Naive thymus-derived CD4-positive, alpha-beta T cell (primary cell): Measurements from ENCODE around the gene PHYH. TPM values are rescaled to one million over a fixed set of nuclear protein-coding genes. Genes with fewer than 3 reads are reported as not detected.
A peak's percentile ranks its signal among the peaks of the same experiment; 100 is the strongest.

ENCODE experiments used
- ATAC-seq: fragments of 150-1000 bp; cut with Tn5 transposase; 2 replicates; pipeline ENCODE4 v1.10.0; 2021; ENCODE audit warnings: mild to moderate bottlenecking, moderate library complexity
- CTCF ChIA-PET: fragments of 350-600 bp; sonication (Branson Sonifier 250); formaldehyde crosslinking; loops from one replicate; lab custom pipeline; 2021; ENCODE audit warnings: antibody characterized with exemption; lab: Charles Lee
- POLR2A ChIA-PET: fragments of 350-600 bp; sonication (Branson Sonifier 250); formaldehyde crosslinking; loops from one replicate; lab custom pipeline; 2021; ENCODE audit warnings: antibody characterized with exemption, inconsistent platforms; lab: Charles Lee
- DNase-seq, 9 donors: peaks; one replicate each; pipeline versions ENCODE4 v3.0.0 to v3.0.0-alpha.2; 2020 to 2022; ENCODE audit warnings: mixed read lengths in 1 of 9
- H3K27ac ChIP-seq: one replicate; pipeline ENCODE4 v1.7.0; 2013; ENCODE audit warnings: mild to moderate bottlenecking, low read depth, low read length, moderate library complexity
- H3K27me3 ChIP-seq, 2 donors: one replicate each; pipeline ENCODE4 v1.7.0; 2013; ENCODE audit warnings: low read length in 2 of 2, mild to moderate bottlenecking in 2 of 2, moderate library complexity in 2 of 2; ENCODE audit not compliant: control insufficient read depth in 2 of 2, insufficient read depth in 2 of 2
- H3K36me3 ChIP-seq, 3 experiments: 1 replicate in 2 of 3; 2 replicates in 1 of 3; pipeline ENCODE4 v1.7.0; 2013; ENCODE audit warnings: low read length in 3 of 3, mild to moderate bottlenecking in 3 of 3, moderate library complexity in 1 of 3; ENCODE audit not compliant: insufficient read depth in 3 of 3, control insufficient read depth in 2 of 3
- H3K4me1 ChIP-seq, 2 donors: one replicate each; pipeline ENCODE4 v1.7.0; 2013; ENCODE audit warnings: low read length in 2 of 2, mild to moderate bottlenecking in 2 of 2, moderate library complexity in 1 of 2; ENCODE audit not compliant: control insufficient read depth in 2 of 2, insufficient read depth in 2 of 2
- H3K4me3 ChIP-seq: 2 replicates; pipeline ENCODE4 v1.7.0; 2013; ENCODE audit warnings: mild to moderate bottlenecking, low read length
- H3K9me3 ChIP-seq, 3 experiments: 1 replicate in 2 of 3; 2 replicates in 1 of 3; pipeline ENCODE4 v1.7.0; 2013; ENCODE audit warnings: low read length in 3 of 3; ENCODE audit not compliant: control insufficient read depth in 2 of 3
- H3K27ac Mint-ChIP-seq, 9 donors: one replicate each; pipeline ENCODE4 v1.8.0; 2020 to 2022; ENCODE audit warnings: mixed read lengths in 9 of 9, mild to moderate bottlenecking in 8 of 9, moderate library complexity in 5 of 9, inconsistent platforms in 2 of 9
- H3K27me3 Mint-ChIP-seq, 5 donors: one replicate each; pipeline ENCODE4 v1.8.0; 2021 to 2022; ENCODE audit warnings: mixed read lengths in 5 of 5, mild to moderate bottlenecking in 1 of 5
- H3K36me3 Mint-ChIP-seq, 5 donors: one replicate each; pipeline ENCODE4 v1.8.0; 2020 to 2022; ENCODE audit warnings: mixed read lengths in 5 of 5, mild to moderate bottlenecking in 3 of 5, inconsistent platforms in 1 of 5
- H3K4me1 Mint-ChIP-seq, 7 donors: one replicate each; pipeline ENCODE4 v1.8.0; 2020 to 2022; ENCODE audit warnings: mixed read lengths in 7 of 7, mild to moderate bottlenecking in 3 of 7, inconsistent platforms in 1 of 7
- H3K4me3 Mint-ChIP-seq, 10 donors: one replicate each; pipeline ENCODE4 v1.8.0; 2020 to 2022; ENCODE audit warnings: mild to moderate bottlenecking in 10 of 10, mixed read lengths in 10 of 10, moderate library complexity in 6 of 10, inconsistent platforms in 2 of 10
- H3K9me3 Mint-ChIP-seq, 11 donors: one replicate each; pipeline ENCODE4 v1.8.0; 2020 to 2022; ENCODE audit warnings: mixed read lengths in 11 of 11, mild to moderate bottlenecking in 4 of 11, inconsistent platforms in 1 of 11, moderate library complexity in 1 of 11
- intact Hi-C, 2 donors: fragments of 100-400 bp; cut with micrococcal nuclease; formaldehyde crosslinking; loops; one replicate each; pipeline ENCODE4 v1.15.1; 2023
- polyA plus RNA-seq, 2 donors: library from polyadenylated mRNA; unstranded; fragments of 300-500 nt; fragmentation: Illumina TruSeq; gene quantifications; one replicate each; pipeline ENCODE4 v1.2.3, GENCODE V29; 2021
- total RNA-seq, 6 experiments: library from RNA in 5 of 6; stranded (reverse) in 5 of 6; gene quantifications; 1 replicate in 5 of 6; 2 replicates in 1 of 6; pipeline ENCODE4 v1.2.3 and lab custom pipeline; 2021 to 2026

PHYH gene
- total RNA-seq (10 to 100 TPM; 11.2 to 17.7 (median 13.2) TPM), polyA plus RNA-seq (10 to 100 TPM; 14.6 to 19.9 TPM), total RNA-seq (lab: John Stamatoyannopoulos, UW) (21.5 reads per million, percentile 52 among the genes with 10 or more reads in this experiment)

DNA sequence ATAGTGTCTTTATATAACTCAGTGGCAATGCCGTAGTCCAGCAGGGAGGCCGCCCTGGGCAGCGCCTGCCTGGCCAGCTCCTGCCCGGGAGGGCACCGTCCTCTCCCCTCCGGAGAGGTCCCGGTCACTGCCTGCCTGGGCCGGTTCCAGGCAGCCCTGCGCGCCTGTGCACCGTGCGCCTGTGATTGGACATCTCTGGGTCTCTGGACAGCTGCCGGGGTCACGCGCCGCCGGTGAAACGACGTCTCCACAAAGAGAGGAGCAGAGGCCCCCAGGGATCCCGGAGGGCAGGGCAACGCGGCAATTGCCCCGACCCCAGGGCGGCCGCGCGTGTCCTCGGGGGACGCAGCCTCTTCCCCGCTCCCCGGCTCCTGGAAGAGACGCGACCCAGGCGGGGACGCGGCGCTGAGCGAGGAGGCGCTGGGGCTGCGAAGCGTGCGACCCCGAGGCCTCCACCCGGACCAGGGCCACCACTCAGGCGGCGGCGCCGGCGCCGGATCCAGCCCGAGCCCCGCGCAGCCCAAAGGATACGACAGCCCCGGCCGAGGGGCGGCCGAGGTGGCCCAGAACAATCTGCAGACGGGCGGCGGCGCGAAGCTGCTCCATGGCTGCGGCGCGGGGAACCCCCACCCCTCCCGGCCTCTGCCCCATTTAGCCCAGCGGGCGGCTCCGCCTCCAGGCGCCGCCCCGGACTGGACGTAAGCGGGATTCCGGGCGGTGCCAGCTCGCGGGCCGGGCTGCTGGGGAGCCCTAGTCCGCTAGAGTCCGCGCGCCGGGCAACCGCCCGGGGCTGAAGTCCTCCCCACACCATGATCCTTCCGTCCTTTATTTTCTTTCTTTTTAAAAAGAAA, at the start of gene PHYH:
TSS of gene PHYH (minus strand) at position 628 of the 851 bp plus-strand sequence. CDS start at position 606, 22 bp downstream.
- peaks cover 0 to 4% (median 0%) of the 10 kb centered on the region in 11 donors for H3K9me3 Mint-ChIP-seq
- H3K36me3 Mint-ChIP-seq, result peaks cover 0 to 4% (median 3%) of the 10 kb centered on the region in 5 donors

DNA sequence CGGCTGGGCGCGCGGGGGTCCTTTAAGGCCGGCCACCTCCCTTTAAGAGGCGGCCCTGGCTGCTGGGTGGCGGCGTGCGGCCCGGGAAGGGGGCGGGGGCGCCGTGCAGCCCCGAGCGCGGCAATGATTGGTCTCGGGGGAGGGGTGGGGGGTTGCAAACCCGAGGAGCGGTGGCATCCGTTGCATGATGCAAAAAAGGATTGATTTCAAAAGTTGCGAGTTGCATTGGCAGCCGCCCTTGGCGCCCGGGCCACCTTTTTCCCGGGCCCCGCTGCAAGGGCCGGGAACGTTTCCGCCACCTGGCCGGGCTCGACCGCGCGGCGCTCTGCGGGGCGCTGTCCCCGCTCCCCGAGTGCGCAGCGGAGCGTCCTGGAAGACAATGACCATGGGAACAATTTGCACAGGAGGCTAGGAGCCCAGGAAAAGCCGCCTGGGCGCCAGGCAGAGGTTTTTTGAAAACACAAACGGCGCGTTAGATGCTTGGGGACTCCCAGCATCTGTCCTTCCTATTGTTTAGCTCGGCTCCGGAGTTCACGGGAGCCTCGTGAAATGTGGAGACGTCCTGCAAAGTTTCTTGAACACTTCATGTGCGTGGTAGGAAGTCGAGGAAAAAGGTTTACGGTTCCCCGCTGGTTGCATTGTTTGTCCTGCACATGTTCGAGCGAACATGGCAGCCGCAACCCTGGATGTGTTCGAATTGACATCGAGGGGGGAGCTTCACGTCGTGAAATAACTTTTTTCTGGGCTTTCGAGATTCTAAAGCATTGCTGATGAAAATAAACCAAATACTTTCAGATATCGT, 48.6 kb upstream of the PHYH start, which contains the start of gene SEPHS1:
TSS of gene SEPHS1 (minus strand) at position 78 of the 802 bp plus-strand sequence. CDS start 3,343 bp downstream, outside the sequence.
- ATAC-seq, result peak; percentile 83
- peak within 1 kb of the TSS; percentile 84 for H3K27ac ChIP-seq
- Mint-ChIP-seq H3K9me3 (peaks cover 0 to 2% (median 0%) of the 10 kb centered on the region in 11 donors), H3K4me1 (peaks cover 28 to 69% (median 62%) of the 10 kb centered on the region in 7 donors), H3K4me3 (peak within 1 kb of the TSS; percentile 92 to 99 (median 96)), H3K27ac (peak within 1 kb of the TSS; percentile 90 to 98 (median 97)), H3K27me3 (peaks cover 0 to 9% (median 0%) of the 10 kb centered on the region in 5 donors), H3K36me3 (peaks cover 0 to 9% (median 6%) of the 10 kb centered on the region in 5 donors)
- peak; percentile 62 to 87 (median 84) for DNase-seq
- intact Hi-C loops, result loop anchor here (1.0 to 5.0 kb wide), 13 partner anchors 24 to 1611 kb away; partner anchors contain the start of genes CAMK1D (in 1 of the 2), DCLRE1C (in 1 of the 2), MCM10 (in 1 of the 2) and MEIG1 (in 1 of the 2)
- POLR2A ChIA-PET, result interaction anchor here (0.5 to 6.3 kb wide), 9 partner anchors 14 to 1824 kb away, joined by 3 to 144 read pairs (median 3); partner anchors contain the start of genes PHYH and PRPF18
- H3K4me1 ChIP-seq, result peaks cover 18 to 36% of the 10 kb centered on the region in 2 donors
- no peaks in the 10 kb centered on the region for H3K9me3 ChIP-seq
- H3K4me3 ChIP-seq, result peak within 1 kb of the TSS; percentile 95
- H3K36me3 ChIP-seq, result peaks cover 0 to 8% (median 0%) of the 10 kb centered on the region in 3 experiments
- H3K27me3 ChIP-seq, result no peaks in the 10 kb centered on the region
- CTCF ChIA-PET, result interaction anchor here (2.4 kb wide), 1 partner anchor 46 kb away, joined by 18 read pairs; no protein-coding TSS in a partner anchor

More for the DNA sequence above, at the start of gene PHYH:
- Mint-ChIP-seq H3K4me3 (peak within 1 kb of the TSS; percentile 70 to 96 (median 86)), H3K27me3 (no peaks in the 10 kb centered on the region), H3K4me1 (peaks cover 13 to 34% (median 22%) of the 10 kb centered on the region in 7 donors), H3K27ac (peak within 1 kb of the TSS; percentile 92 to 99 (median 97))
- CTCF ChIA-PET, result interaction anchor here (0.9 to 2.7 kb wide), 2 partner anchors 52 to 139 kb away, joined by 4 to 10 read pairs; no protein-coding TSS in a partner anchor
- intact Hi-C loops, result loop anchor here (5.0 to 10.0 kb wide), 6 partner anchors 952 to 1578 kb away; partner anchors contain the start of genes CAMK1D (in 1 of the 2), CDC123 (in 1 of the 2), DHTKD1 (in 1 of the 2) and NUDT5 (in 1 of the 2)
- peaks cover 16 to 19% of the 10 kb centered on the region in 2 donors for H3K4me1 ChIP-seq
- H3K9me3 ChIP-seq, result no peaks in the 10 kb centered on the region
- H3K27me3 ChIP-seq, result no peaks in the 10 kb centered on the region
- H3K27ac ChIP-seq, result peak within 1 kb of the TSS; percentile 95
- peaks cover 0 to 4% (median 0%) of the 10 kb centered on the region in 3 experiments for H3K36me3 ChIP-seq
- peak; percentile 70 to 88 (median 78) for DNase-seq
- peak within 1 kb of the TSS; percentile 69 for H3K4me3 ChIP-seq
- ATAC-seq, result peak; percentile 77
- POLR2A ChIA-PET, result interaction anchor here (0.6 to 8.5 kb wide), 11 partner anchors 9 to 287 kb away, joined by 3 to 144 read pairs (median 3); partner anchors contain the start of genes MCM10, PRPF18 and SEPHS1

DNA sequence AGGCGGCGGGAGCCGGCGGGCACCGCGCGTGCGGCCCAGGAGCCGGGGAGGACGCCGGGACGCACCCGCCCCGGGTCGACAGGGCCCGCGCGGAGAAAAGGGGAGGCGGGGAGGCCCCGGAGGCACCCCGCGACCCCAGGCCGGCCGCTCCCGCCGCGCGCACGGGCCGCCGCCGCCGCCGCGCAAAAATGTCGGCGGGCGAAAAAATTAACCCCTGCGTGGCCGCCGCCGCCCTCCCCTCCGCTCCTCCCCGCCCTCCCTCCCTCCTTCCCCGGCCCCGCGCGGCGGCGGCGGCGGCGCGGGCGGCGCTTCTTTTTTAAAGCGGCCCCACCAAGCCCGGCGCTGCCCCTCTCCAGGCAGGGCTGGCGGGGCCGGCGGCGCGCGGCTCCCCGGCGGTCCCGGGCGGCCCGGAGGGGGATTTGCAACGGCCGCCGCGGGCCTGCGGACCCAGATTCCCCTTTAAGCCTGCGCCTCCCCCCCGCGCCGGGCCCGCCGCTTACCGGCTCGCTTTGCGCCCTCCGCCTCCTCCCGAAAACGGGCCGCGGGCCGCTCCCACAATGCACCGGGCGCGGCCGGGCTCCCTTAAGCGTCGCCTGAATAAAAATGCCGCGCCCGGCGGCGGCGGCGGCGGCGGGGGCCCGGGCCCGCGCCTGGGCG, 47.8 kb upstream of the PHYH start:
- Mint-ChIP-seq H3K4me3 (peak overlapping the region in 9 of 10 donors; percentile 39 to 99 (median 69)), H3K4me1 (peaks cover 24 to 70% (median 67%) of the 10 kb centered on the region in 7 donors), H3K36me3 (peaks cover 0 to 12% (median 6%) of the 10 kb centered on the region in 5 donors), H3K27me3 (peaks cover 0 to 6% (median 0%) of the 10 kb centered on the region in 5 donors), H3K27ac (peak overlapping the region in 6 of 9 donors; percentile 17 to 98 (median 93)), H3K9me3 (peaks cover 0 to 2% (median 0%) of the 10 kb centered on the region in 11 donors)
- peak overlapping the region; percentile 84 for H3K27ac ChIP-seq
- DNase-seq, result peak; percentile 67 to 82 (median 80)
- ChIA-PET POLR2A (interaction anchor here (0.6 to 1.0 kb wide), 3 partner anchors 46 to 1279 kb away, joined by 3 to 6 read pairs (median 4); partner anchors contain the start of genes DHTKD1 and PHYH), CTCF (no interaction called here)
- intact Hi-C loops, result loop anchor here (1.0 to 5.0 kb wide), 12 partner anchors 45 to 1612 kb away; partner anchors contain the start of genes CAMK1D (in 1 of the 2), DCLRE1C (in 1 of the 2), MCM10 (in 1 of the 2) and MEIG1 (in 1 of the 2)
- H3K4me3 ChIP-seq, result no peak overlapping the region
- H3K9me3 ChIP-seq, result no peaks in the 10 kb centered on the region
- H3K27me3 ChIP-seq, result no peaks in the 10 kb centered on the region
- peaks cover 0 to 8% (median 0%) of the 10 kb centered on the region in 3 experiments for H3K36me3 ChIP-seq
- ATAC-seq, result peak; percentile 80
- peaks cover 18 to 36% of the 10 kb centered on the region in 2 donors for H3K4me1 ChIP-seq

DNA sequence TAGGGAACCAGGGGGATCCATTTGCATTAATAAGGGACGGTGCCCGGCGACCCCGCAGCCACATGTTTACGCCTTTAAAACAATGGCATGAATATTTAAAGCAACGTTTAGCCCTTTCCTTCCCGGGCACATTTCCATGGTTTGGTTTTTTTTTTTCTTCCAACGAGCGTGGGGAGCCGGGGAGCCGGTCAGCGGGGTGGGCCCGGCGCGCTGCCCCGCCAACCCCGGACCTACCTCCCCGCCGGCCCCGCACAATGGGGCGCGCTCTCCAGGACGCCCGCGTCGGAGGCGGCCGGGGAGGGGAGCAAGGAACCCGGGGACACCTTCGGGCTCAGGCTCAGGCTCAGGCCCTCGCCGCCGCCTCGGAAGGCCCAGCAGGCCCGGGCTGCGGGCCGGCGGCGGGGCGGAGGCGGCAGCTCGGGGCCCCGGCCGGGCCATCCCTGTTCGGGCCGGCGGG, 47.2 kb upstream of the PHYH start:
- ChIA-PET POLR2A (interaction anchor here (0.6 to 1.0 kb wide), 3 partner anchors 45 to 1279 kb away, joined by 3 to 6 read pairs (median 4); partner anchors contain the start of genes DHTKD1 and PHYH), CTCF (no interaction called here)
- Histone ChIP-seq H3K4me3 (peak overlapping the region; percentile 57), H3K27ac (peak overlapping the region; percentile 84), H3K9me3 (no peaks in the 10 kb centered on the region), H3K27me3 (no peaks in the 10 kb centered on the region), H3K36me3 (peaks cover 0 to 8% (median 0%) of the 10 kb centered on the region in 3 experiments), H3K4me1 (peaks cover 16 to 33% of the 10 kb centered on the region in 2 donors)
- peak in 1 of 9 donors; percentile 53 for DNase-seq
- ATAC-seq, result peak; percentile 38
- Mint-ChIP-seq H3K4me1 (peaks cover 19 to 65% (median 61%) of the 10 kb centered on the region in 7 donors), H3K27me3 (peaks cover 0 to 1% (median 0%) of the 10 kb centered on the region in 5 donors), H3K9me3 (peaks cover 0 to 2% (median 0%) of the 10 kb centered on the region in 11 donors), H3K4me3 (peak overlapping the region; percentile 79 to 89 (median 85)), H3K36me3 (peaks cover 0 to 12% (median 6%) of the 10 kb centered on the region in 5 donors), H3K27ac (peak overlapping the region; percentile 83 to 91 (median 88))
- intact Hi-C loops, result loop anchor here (1.0 to 5.0 kb wide), 5 partner anchors 45 to 1605 kb away; partner anchors contain the start of genes DCLRE1C (in 1 of the 2), SEC61A2 (in 1 of the 2) and SUV39H2 (in 1 of the 2)
